ENCODE measurements around the gene PXDN.

Gene PXDN

DNA sequence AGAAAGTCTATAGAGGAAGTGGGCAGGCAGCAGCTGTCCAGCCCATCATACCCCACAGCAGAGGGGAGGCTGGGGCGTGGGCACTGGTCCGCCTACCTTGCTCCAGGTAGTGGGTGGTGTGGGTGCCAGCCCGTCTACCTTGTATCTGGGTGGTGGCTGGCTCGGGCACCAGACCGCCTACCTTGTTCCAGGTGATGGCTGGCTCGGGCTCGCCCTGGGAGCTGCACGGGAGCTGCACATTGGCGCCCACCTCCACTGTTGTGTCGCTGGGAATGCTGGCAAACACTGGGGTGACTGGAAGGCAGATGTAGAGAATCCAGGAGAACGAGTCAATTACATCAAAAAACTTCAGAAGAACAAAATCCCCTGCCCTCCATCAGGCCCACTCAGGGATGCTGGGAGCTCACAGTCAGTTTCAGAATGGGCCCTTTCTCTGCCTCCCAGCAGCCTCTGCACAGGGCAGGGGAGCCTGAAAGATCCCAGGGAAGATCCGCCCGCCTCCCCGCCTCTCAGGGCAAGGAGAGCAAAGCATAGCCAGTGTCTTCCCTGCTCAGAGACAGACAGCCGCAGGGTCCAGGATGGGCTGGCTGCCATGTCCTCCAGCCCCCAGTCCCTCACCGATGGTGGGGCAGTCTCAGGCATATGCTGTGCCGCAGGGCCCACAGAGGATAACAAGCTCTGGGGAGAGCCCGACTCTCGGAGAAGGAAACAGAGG lies 82.3 kb downstream of the PXDN start:
- DNase-seq (ENCODE audit: low read depth): no peak

DNA sequence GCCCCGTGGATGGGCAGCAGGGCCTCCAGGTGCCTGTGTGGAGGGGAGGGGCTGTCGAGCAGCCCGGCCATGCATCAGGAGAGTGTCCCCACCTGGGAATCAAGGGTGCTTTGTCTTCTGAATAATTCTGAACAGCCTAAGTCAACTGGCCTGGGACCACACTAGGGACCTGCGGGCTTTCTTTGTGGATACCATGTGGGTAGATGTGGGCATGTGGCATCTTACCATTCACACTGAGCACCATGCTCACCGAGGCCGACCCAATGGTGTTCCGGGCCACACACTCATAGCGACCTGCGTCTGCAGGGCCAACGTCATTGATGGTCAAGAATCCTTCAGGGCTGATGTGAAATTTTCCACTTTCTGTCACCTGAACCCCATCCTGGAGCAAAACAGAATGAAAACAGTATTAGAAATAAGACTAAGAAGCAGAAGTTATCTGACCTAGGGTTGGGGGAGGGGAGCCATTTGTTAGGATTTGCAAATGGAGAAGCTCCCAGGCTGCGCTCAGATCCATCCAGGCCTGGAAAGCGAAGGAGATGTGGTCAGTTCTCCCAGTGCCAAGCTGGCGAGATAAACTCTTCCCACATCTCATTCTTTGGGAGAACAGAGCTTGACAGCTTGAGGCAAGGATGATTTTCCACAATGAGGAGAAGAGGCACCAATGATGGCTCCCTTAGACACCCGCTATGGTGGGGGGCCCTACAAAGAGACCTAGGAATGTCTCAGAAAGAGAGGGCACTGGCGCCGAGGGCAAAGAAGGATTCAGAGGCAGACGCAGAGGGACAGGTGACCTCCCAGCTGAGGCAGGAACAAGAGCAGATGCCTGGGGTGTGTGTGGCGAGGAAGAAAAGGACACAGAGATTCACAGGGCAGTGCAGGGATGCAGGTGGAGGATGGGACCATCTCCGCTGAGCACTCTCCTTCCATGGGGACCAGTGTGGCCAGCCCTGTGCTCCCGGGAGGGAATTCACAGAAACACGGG lies 83.4 kb downstream of the PXDN start:
- no peak for DNase-seq (ENCODE audit: low read depth)

DNA sequence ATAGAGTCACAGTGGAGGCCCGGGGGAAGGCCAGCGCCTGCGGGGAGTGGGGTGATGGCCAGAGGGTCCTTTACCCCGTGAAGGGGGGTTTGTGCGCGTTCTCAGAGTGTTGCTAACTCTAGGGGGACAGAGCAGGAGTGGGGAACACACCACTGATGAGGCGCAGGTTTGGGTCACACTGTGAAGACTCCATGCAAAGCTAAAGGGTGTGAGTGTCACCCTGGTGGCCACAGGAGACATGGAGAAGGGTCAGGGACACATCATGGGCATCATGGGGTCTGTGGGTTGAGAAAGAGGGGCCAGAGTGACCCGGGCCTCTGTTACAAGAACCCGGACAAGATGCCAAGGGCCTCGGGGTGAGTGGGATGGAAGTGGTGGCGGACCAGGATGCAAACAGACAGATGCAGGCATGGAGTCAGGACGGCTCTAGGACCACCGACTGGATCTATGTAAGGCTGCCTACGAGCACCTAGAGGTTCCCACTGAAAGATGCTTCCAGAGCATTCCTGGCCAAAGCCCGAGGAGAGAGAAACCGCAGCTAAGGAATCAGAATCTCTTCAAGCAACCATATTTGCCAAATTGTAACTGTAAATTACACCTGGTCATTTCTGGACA lies 84.3 kb downstream of the PXDN start:
- no peak for DNase-seq (ENCODE audit: low read depth)

DNA sequence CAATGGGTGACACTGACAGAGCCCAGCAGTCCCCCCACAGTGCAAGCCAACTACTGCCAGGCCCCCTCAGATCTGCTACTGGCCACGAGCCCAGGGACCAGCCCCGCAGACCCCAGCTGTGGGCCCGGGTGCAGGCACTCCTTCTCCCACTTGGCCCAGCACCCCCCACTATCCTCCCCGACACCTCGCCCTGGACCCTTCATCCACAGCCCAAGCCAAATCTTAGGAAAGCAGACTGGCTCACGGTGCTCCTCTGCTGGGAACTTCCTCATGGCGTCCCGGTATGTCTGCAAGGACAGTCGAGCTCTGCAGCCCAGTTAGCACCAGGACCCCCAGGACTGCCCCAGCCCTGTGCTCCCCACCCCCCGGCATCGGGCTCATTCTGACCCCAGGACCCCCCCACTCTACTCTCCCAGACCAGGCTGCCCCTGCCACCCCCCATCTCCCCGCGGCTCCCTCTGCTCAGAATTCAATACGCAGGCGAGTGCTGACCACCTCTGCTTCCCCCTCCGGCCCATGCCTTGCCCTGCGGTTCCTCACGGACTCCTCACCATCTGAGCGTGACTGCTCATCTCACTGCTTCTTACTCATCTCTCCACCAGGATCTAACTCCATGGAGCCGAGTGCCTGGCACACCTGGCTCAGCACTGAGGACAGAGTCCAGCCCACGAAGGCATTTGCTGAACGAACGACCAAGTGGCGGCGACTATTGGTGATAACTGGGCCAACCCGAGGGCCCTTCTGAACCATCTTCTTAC lies 85.7 kb downstream of the PXDN start:
- no peak for DNase-seq (ENCODE audit: low read depth)

DNA sequence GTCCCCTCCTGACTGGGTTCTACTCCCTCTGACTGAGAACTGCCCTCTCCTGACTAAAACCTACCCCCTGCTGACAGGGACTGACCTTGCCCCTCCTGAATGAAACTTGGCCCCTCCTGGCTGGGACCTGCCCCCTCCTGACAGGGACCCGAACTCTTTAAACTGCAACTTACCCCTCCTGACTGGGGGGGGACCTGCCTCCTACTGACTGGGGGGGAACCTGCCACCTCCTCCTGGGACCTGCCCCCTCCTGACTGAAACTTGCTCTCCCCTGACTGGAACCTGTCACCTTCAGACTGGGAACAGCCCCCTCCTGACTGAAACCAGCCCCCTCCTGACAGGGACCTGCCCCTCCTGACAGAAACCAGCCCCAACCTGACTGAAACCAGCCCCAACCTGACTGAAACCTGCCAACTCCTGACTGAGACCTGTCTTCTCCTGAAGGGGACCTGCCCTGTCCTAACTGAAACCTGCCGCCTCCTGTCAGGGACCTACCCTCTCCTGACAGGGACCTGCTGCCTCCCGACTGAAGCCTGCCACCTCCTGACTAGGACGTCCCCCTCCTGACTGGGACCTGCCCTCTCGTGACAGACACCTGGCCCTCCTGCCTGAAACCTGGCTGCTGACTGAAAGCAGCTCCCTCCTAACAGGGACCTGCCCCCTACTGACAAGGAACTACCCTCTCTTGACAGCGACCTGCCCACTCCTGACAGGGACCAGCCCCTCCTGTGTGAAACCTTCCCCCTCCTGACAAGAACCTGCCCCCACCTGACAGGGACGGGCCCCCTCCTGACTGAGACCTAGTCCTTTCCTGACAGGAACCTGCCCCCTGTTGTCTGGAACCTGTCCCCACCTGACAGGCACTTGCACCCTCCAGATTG lies 87.1 kb downstream of the PXDN start:
- no peak for DNase-seq (ENCODE audit: low read depth)

DNA sequence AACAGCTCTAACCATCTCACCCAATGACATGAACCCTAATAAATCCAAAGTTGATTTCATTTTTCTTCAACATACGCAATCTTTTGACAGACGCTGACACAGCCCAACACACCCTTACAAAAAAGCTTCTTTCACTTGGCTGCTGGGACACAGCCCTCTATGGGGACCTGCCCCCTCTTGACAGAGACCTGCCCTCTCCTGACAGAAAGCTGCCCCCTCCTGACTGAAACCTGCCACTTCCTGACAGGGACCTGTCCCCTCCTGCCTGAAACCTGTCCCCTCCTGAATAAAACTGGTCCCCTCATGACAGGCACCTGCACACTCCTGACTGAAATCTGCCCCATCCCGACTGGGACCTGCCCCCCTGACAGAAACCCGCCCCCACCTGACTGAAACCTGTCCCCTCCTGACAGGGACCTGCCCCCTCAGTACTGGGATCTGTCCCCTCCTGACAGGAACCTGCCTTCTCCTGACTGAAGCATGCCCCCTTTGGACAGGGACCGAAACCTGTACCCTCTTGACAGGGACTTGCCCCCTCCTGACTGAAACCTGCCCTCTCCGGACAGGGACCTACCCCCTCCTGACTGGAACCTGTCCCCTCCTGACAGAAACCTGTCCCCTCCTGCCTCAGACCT lies 87.9 kb downstream of the PXDN start:
- DNase-seq (ENCODE audit: low read depth): no peak

DNA sequence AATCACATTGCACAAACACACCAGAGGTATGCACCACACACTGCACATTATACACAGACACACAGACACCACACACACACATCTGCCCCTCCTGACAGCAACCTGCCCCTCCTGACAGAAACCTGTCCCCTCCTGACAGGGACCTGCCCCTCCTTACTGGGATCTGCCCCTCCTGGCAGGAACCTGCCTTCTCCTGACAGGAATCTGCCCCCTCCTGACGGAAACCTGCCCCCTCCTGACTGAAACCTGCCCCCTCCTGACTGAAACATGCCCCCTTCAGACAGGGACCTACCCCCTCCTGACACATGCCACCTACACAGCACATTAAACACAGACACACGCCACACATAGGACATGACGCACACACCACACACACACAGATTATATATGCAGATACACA lies 88.9 kb downstream of the PXDN start:
- DNase-seq (ENCODE audit: low read depth): no peak

DNA sequence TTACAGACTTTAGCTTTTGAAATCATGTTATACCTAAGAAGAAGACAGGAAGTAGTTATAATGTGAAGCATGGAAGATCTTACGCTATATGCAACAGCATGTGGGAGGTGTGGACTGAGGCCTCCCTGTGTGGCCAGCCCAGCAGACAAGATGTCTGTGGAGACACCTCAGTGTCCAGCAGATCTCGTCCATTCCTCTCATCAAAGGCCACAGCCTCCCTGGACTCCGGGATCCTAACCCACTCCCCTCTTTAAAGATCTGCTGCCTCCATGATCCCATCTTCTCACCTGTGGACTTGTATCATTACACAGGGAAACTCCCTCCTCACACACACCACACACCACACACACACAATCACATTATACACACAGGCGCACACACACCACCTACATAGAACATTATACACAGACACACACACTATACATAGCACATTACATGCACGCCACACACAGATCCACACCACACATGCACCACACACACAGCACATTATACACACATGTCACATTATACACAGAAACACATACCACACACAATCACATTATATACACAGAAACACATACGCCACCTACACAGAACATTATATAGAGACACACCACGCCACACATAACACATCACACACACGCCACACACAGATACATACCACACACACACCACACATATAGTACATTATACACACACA lies 89.5 kb downstream of the PXDN start:
- DNase-seq (ENCODE audit: low read depth): no peak

DNA sequence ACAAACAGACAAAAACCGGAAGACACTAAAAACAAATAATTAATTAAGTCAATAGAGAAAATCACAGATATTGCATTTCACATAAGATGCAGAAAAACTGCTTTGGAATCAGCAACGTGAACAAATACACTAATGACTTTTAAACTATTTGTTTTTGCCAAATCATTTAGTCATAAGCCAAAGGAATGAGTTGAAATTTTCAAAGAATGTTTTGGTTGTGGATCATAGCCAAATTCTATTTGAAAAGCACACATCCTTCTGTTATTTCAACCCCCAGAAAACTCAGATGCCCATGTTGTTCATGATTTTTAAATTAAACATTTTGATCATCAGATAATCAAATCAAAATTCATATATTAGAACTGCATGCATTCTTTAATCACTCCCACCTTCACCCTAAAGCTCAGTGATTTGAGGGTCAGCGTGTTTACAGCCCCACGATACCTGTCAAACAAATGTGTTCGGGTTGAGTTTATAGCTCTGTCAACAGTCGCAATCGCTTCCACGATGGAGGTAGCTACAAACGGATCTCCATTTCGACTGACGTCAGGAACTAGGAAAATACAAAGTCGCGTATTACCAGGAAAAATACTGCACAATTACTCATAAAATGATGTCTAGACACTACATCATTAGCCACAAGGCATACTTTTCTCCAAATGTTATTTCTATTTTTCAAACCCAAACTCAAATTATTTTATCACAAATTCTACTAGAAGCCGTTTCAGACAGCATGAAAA lies 90.2 kb downstream of the PXDN start:
- no peak for DNase-seq (ENCODE audit: low read depth)

DNA sequence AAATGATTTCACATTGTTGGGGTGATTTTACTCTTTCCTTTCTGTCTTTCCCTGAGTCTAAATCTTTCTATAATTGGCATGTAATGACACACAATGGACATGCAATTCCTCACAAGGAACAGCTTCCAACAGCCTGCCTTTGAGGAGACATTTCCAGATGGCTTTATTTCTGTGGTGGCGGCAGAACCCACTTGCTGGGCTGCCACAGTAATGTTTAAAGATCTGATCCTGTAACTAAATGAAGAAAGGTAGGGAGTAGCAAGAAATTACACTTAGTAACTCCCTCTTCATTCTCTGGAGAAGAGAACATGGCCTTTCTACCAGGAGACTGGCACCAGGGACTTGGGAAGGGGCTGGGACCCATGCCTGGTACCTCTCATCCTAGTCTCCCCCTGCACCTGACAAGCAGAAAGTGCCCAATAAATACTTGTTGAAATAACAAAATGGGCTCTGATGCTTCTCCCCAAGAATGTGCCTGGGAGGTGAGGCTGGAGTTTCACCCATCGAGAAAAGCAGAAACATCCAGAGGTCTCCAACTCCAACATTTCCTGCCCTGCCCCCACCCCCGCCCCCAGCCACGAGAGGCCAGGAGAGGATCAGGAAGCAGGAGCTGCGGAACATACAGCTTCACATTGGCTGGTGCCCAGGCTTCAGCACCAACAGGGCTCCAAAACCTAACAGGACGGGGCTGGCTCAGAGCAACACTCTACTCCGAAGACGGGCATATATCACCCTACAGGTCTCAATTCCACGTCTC lies 92.1 kb downstream of the PXDN start:
- DNase-seq (ENCODE audit: low read depth): no peak

DNA sequence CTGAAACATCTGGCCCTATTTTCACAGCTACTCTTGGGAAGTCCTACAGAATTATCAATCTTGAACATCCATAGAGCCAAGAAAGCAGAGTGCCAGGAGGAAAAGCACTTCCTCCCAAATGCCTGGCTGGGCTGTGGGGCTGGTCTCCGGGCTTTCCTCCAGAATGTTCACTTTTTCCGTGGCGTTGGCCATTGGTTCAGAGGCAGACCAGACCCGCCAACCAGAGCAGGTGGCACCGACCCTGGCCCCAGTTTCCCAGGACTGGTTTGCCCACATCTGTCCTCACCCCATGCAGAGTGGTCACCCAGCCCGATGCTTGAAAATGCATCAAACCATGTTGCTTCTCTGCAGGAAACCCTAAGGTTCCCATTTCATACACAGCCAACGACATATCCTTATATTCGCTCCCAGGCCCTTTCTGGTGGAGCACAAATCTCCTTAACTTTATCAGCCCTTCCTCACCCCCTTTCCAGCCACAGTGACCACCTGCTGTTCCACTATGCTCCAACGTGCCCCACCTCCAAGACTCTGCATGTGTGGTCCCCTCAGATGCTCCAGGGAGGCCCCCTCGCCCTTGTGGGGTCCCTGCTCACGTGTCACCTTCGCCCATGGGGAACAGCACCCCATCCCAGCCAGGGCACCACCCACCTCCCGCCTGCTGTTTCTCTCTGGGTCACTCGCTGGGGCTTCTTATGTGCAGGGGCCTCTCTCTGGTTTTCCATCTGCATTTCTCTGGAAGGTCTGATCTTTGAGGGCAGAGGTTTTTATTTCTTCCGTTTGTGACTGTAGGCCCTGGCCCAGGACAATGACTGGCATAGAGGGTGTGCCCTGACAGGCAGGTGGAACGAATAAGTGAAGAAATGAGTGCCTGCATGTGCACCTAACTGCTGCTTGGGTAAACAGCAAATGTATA lies 92.9 kb downstream of the PXDN start:
- no peak for DNase-seq (ENCODE audit: low read depth)

DNA sequence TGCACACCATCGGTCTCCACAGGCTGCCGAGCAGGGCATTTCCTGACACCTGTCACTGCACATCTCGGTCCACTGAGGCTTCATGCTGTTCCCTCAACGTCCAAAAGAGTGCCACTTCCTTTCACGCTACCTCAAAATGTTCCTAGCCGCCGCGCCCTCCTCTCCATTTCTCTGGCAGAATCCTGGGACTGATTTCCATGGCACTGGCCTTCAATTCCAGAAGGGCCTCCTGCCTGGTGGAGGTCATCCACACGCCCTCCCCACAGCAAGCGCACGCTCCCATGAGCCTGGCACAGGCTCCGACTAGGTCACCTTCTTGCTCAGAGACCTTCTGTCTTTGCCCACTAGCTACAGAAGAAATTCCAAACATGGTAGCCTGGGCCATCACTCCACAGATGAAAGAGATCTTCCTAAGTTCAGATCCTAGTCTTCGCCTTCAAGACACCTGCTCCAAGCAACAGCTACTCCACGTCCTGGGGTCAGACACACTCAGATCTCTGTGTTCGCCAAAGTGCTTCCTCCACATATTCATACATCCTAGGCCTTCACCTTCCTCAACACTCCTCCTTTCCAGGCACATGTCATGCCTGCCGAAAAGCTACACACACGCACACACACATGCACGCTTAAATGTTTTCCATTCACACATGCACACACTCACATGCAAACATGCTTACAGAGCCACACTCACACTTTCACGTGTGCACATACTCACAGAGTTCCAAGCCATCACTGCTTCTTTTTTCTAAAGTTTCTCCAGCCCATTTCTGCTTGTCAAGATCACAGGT lies 94.0 kb downstream of the PXDN start:
- no peak for DNase-seq (ENCODE audit: low read depth)

DNA sequence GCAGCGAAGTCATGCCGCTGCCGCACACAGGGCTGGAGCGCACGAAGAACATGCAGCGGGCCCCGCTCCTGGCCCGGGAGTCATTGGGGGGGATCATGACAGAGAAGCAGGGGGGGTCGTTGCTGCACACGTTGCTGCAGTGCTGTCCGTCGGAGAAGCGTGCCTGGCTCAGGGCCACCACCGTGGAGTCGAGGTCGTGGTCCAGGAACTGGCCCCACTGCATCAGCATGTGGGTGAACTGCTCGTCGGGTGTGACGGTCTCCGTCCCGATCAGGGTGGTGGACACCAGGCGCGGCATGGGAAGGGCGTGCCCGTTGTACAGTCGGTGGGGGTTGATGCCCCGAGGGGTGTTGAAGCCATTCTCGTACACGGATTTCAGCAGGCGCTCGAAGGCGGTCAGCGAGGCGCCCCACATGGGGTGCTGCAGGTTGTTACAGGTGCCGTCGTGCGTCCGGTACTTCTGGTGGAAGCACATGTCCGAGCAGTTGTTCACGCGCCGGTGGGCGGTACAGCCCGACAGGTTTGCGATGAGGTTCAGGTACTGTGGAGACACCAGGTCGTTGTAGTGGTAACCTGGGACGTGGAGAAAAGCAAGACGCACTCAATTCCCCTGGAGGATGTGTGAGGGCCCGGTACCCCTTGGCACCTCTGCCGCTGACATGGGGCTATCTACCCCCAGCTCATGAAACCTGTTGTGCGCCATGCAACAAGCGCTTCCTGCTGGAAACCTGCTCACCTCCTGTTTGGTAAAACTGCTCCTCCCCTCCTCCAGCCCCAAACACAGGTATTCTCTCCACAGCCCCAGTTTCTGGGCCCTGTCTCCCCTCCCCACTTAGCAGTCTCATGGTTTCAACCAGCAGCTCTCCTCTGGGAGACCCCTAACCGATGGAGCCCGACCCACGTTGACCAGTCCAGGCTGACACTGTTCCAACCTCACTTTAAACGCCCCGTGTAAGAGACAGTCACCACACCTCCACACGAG lies 94.9 kb downstream of the PXDN start:
- no peak for DNase-seq (ENCODE audit: low read depth)

DNA sequence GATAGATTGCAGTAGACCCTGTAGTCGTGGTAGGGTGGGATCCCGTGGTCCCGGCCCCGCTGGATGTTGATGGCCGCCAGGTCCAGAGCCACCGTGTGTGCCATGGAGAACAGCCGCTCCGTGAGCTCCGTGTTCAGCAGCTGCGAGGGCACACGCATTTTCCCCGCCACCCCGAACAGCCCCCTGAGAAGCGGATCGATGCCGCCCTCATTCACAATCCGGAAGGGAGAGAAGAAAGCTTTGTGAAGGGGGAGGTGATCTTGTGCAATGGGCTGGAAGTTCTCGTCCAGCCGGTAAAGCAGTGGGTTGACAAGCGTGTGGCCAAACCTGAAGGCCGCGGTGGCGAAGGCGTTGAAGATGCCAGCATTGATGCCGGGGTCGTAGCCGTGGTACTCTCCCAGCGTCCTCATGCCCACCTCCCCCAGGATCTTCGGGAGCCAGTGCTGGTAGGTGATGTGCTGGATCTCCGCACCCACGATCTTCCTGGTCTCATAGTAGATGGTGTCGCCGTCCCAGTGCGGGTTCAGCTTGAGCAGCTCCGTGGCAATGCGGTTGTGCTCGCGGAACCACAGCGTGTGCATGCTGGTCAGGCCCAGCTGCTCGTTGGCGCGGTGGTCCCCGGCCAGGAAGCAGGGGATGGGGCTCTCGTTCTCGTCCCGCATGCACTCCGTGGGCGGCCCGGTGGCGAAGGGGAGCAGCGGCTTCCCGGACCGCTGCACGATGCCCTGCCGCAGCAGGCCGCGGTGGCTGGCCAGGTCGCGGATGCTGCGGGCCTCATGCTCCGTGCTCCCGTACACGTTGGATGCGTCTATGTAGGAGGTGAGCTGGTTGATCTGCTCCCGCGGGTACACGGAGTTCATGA lies 95.8 kb downstream of the PXDN start:
- DNase-seq (ENCODE audit: low read depth): no peak

Measured in stimulated activated CD8-positive, alpha-beta memory T cell treated with anti-CD3 and anti-CD28 coated beads, Interleukin-12 subunit alpha, Interleukin-12 subunit beta, amount 100 ng/mL, for 1 hour (primary cell).